HG03575 (cell line): ENCODE measurements around the gene GUCA1A.
"Not testable (repeated sequence)": the region's sequence is repeated elsewhere in the genome, so short reads cannot be mapped to it uniquely, and the experiment has no call there.

Experiments
- ATAC-seq: cut with Tn5 transposase; IDR thresholded peaks from one replicate; pipeline ENCODE4 v1.9.1; 2021; ENCODE audit not compliant: unreplicated experiment, insufficient number of reproducible peaks, low FRiP score; ENCODE audit errors: extremely low read depth

GUCA1A gene

DNA sequence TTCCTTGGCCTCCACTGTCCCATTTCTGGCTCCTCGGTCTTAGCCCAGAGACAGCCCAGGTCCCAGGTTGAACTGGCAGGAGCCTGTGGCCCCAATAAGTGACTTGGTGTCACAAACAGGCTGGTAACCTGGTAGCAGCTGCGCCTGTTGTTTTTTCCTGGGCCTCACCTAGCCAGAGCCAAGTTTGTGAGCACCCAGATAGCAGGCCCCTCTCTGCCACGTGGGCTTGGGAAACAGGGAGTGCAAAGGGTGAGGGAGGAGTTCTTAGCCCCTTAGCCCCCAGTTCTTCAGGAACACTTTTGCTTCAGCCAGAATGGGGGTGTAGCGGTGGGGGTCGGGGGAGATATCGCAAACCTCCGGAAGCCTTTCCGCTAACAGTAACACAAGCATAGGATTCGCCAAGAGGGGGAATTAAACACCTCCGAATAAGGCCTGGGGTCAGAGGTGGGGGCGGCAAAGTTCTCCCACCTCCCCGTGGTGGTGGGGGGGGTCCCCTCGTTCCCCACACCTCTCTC is 31.5 kb upstream of the GUCA1A start:
- ATAC-seq = no peak

DNA sequence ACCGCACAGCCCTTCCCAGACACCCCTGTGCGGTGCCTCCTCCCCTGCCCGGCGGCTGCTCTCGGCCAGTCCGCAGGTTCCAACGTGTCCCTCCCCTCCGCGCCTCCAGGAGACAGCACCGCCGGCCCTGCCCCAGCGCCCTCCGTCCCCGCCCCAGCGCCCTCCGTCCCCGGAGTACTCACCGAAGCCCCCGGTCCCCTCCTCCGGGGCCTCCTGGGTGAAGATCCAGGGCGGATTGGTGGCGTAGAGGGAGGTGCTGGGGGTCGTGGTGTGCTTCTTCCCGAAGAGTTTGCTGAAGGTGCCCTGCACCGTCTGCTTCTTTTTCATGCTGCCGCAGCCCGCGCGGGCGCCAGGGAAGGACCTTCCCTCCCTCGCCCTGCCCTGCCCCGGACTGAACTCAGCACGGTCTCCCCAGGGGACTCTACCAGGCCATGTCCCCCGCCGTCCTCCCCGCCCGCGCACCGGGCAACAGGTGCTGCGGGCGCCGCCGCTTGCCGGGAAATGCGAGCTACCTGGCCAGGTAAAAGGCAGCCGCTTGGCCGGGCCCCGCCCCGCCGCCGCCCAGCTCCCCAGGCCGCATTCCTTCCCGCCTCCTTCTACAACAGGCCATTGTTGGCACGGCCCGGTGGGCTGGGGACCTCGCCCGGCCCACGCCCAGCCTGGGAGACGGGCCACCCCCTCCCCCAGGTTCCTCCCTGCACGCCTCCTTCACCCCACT is 30.9 kb upstream of the GUCA1A start, which contains the start of gene C6orf132:
Gene C6orf132, minus strand, starts transcription at position 503 of the 718 bp plus-strand sequence. Its CDS starts 176 bp downstream, at position 327.
- ATAC-seq = no peak

DNA sequence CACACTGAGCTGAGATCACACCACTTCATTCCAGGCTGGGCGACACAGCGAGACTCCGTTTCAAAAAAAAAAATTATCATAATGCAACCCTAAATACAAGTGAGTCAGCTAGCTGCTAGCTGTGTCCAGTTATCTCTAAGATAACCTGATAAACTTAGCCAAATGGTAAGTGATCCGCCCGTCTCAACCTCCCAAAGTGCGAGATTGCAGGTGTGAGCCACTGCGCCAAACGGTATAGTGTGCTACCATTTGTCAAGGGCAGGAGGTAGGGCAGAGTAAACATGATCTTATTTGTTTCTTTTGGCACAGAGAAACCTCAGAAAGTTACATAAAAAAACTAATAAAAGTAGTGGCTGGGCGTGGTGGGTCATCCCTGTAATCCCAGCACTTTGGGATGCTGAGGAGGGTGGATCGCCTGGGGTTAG is 26.0 kb upstream of the GUCA1A start:
- no peak for ATAC-seq

DNA sequence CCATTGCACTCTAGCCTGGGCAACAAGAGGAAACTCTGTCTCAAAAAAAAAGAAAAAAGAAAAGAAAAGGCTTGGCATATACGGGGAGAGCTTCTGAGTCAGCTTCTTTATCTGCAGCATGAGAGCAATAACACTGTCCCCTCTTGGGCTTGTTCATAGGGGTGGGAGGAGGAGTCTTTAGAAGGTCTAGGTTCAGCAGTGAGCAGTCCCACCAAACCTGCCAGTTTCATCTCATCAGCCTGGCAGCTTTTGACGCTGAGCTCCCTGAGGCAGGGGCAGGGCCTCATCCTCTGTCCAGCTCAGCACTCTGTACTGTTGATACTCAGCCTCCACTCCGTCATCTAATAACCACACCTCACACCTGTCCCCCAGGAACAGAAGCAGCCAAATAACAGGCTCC is 25.1 kb upstream of the GUCA1A start:
- no peak for ATAC-seq

DNA sequence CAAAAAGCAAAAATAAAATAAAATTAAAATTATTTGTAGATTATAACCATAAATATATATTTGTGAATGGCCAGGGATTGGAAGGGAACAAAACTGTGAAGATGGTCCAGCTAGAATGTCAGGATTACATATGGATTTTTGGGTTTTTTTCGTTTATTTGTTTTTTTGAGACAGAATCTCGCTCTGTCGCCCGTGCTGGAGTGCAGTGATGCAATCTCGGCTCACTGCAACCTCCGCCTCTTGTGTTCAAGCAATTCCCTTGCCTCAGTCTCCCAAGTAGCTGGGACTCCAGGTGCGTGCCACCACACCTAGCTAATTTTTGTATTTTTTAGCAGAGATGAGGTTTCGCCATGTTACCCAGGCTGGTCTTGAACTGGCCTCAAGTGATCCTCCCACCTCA is 22.9 kb upstream of the GUCA1A start:
- ATAC-seq = no peak

DNA sequence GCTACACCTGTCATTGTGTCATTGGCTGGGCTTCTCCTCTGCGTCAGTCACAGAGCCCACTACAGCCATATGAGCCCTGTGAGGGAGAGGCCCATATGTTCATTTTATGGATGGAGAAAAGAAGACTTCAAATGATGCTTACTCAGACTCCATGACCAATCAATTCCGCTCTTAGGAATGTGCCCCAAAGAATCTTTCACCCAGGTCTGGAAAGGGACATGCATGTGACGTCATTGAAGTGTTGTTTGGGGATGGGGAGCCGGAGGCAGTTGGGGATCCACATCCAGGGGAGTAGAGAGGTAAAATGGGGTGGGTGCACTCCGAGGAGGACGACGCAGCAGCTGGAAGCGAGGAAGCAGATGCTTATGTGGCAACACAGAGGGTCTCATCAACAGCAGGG is 21.1 kb upstream of the GUCA1A start:
- no peak for ATAC-seq

DNA sequence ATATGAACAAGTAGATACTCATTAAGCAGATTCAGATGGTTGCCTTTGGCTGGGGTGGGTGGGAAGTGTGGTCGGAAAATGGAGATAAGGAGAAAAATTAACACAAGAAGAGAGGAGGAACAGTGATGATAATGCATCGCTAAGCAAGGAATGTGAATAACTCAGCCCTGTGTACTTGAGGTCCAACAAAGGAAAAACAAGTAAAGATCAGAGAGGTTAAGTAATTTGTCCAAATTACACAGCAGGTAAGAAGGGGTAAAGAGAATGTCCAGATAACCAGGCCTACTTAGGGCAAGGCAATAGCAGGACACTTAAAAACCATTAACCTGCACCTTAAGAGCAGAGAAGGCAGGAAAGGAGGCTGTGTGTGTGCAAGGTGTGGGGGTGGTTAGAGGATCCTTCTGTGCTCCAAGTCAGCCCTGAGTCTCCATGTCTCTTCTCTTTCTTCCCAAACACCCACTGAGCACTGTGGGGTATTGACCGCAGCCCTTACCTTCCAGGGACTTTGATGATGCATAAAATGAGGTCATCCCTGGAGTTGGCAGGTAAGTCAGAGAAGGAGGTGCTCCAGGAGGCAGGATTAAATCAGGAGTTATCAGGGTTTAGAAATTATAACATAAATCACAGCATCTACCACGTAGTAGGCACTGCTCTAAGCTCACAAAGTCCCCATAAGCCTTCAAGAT is 20.5 kb upstream of the GUCA1A start:
- ATAC-seq = not testable (repeated sequence)

DNA sequence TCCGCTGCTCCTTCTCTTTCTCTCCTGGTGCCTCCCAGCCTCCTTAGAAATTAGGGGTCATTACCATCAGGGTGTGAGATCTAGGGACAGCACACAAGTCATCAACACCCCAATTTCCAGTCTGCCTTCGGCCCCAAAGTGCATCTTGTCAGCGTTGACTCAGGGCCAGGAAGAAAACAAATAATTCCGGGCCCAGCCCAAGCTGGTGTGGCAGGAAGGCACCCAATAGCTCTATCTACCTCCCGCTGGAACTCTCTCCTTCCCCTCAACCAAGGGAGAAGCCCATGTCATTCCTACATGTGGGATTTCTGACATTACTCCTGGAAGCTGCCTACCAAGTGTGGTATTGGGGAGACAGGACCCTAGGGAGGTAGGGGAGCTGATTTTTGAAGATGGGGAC is 19.2 kb upstream of the GUCA1A start:
- no peak for ATAC-seq

DNA sequence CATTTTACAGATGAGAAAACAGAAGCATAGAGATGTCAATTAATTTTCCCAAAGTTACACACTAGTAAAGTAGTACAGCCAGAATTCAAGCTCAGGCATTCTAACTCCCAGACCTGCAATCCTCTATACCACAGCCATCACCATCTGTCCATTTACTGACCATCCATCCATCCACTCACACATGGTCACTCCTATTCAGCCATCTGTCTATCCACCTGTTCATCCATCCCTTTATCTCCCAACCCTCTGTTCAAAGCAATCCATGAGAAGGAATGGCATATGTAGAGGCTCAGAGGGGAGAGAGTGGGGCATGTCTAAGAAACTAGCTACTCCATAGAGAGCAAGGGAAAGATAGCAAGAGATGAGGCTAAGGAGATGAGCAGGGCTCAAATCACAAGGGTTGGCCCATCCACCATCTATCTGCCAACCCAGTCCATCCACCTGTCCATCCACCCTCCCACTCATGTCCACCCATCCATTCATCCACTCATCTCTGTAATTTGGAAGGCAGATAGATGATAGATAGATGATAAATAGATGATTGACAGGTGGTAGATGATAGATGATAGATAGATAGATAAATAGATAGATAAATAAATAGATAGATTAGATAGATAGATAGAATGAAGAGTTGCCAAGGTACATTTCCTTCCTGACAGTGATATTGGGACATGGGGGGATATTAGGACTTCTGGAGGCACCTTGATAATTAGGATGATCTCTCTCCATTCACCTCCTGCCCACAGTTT is 18.5 kb upstream of the GUCA1A start:
- no peak for ATAC-seq

DNA sequence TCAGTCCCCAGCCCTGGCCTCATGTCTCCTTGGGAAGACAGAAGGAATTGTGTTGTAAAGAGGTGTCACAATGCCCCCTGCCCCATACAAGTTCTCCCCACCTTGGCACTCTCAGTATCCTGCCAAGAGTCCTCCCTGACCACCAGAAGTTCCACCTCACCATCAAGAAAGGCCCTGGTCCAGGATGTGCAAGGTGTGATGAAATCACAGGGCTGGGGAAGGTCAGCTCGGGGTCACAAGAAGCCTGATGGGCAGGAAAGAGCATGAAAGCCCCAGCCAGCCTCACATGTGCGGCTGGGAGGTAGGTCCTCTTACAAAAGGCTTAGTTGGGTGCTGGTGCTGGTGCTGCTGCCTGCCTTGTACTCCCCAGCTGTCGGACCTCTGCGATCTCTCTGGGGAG is 17.9 kb upstream of the GUCA1A start:
- no peak for ATAC-seq

DNA sequence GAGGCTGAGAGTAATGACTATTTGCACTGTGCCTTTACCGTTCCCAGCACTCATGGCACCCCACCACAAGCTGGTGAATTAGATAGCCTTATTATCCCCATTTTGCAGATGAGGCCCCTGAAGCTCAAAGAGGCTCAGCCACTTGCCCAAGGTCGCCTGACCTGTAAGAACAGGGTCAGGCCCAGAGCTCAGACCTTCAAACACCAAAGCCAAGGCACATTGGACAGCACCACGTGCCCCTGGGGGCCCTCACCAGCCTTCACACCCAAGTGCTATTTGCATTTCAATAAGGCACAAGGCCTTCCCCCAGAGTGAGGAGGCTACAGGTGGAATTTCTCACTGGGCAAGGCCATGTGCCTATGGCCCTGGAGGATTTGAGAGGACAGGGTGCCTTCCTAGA is 16.5 kb upstream of the GUCA1A start:
- ATAC-seq = no peak

DNA sequence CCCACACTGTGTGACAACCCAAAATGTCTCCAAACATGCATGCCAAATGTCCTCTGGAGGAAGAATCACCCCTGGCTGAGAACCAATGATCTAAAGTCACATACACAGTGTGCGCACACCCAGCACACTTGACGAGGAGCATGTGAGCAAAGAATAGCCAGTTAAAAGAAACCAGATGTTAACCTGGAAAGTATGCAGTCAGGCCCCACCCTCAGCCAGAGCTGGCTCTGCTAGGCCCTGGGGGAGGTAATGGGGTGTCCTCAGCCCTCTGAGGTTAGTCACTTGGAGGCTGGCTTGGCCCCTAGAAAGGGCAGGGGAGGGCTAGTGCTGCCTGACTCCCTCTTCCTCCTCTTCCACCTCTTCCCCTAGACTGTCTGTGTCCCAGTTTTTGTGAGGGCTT is 15.2 kb upstream of the GUCA1A start:
- ATAC-seq = no peak

DNA sequence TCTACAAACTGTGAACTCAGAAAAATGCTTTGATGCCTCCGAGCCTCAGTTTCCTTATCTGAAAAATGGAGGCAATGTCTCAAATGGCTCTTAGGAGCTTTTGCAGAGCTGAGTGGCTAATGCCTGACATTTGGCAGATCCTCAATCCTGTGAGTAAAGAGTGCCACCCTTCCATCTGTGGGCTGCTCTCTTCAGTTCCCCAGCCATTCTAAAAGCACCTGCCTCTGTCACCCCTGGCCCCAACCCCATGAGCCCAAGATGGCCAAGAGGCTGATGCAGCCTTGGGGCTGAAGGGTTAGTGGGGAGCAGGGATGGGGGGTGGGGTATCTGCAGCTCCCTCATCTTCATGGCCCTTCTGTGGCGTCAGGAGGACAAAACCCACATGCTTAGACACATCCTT is 14.5 kb upstream of the GUCA1A start:
- ATAC-seq = no peak

DNA sequence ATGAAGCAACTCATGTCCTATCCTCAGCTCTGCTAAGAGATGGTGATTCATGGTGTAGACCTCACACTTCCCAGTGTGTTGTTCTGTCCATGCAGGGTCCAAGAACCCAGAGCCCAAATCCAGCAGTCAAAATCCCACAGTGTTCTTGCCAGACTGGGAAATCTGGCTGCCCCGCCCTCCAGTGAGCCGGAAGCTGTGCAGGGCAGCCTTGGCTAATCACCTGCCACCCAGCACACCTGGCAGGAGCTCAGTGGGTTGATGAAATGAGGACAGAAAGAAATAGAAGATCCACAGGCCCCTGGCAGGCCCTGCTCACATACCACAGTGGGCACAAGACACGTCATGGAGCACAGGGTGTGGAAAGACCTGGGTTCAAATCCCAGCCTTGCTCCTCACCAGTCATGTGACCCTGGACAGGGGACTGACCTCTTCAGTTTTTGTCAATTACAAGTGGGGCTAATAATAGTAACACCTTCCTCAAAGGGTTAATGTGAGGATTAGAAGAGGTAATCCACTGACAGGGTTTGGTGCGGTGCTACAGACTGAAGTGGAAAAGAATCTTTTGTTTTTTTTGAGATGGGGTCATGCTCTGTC is 13.6 kb upstream of the GUCA1A start:
- ATAC-seq = no peak

DNA sequence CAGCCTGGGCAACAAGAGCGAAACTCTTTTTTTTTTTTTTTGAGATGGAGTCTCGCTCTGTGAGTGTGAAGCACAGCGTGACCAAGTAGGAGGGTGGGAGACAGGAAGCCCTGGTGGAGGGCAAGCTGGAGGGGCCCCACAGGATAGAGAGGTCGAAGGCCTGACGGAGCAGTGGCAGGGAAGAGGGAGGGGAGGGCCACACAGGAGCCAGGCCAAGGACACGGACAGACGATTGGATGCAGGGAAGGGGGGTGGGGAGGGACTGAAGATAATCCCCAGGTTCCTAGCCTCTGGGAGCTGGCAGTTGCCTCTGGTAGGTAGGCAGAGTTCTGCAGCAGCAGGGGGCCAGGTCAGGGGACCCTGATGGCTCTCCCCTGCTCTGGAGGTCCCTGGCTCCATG is 10.8 kb upstream of the GUCA1A start:
- ATAC-seq = no peak

DNA sequence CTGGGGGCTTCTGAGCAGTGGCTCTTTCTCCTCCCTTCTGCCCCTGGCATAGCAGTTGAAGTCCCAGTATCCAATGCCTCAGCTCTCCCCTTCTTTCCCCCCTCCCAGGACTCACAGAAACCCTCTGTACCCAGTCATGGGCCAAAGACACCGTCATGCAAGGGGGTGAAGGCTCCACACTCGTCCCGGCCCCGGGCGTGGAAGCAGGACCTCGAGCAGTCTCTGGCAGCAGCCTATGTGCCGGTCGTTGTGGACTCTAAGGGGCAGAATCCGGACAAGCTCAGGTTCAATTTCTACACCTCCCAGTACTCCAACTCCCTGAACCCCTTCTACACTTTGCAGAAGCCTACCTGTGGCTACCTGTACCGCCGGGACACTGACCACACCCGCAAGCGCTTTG is 10.4 kb upstream of the GUCA1A start:
- no peak for ATAC-seq

DNA sequence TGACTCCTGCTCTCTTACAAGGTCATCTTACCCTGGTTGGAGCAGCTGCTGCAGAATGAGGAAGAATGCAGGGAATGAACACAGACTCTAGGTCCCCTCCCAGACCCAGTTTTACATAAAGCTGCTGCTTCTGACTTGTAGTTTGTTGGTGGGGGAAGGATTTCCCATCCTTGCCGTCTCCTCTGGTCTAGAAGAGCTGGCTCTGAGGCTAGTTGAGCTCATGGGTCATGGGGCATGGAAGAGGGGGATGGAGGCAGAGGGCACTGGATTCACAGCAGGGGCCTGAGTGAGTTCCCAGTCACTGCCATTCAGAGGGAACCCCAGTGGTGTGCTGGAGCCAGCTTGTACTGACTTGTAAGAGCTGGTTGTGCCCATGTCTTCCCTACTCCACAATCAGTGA is 9.2 kb upstream of the GUCA1A start:
- ATAC-seq = no peak

DNA sequence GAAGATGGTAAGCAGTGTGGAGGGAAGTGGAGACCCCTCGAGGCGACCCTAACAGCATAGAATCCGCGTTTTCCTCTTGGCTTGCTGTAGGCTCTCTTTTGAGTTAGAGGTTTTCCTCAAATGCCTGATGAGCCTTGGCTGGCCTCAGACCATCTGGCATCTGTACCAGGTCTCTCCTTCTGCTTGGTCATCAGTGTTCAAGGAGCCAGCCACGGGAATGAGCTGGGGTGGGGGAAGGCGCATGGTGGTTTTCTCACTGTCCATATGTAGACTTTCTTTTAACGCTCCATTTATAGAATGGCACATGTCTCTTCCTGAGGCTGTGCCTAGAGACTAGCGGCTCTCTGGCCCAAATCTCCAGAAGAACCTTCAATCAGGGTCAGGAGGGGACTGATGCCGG is 8.1 kb upstream of the GUCA1A start:
- no peak for ATAC-seq

DNA sequence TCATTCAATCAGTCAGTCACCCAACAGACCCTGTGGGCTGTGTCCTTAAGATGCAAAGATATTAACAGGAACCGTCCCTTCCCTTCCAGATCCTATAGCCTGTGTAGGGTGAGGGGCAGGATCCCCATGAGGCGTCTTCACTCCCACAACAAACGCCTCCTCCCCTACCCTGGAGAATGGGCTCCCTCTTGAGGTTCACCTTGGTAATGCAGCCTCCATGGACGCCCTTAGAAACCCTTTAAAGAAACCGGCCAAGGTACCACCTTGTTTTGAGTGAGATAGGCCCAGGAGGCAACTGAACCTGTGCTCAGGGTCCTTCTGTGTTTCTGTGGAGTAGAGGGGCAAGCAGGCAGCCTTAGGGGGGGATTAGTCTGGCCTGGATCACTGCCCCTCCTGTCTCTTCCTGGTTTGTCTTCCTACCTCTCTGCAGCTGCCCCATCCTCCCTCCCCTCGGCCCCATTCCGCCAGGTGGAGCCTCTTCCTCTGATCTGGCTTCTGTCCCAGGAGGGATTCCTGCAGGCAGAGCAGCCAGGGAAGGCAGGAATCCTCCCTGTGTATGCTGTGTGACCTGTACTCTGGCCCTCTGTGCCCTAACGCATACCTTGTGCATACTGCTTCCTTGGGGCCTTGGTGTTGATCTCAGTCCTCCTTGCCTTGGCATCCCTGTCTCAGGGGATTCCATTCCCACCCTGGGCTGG is 6.6 kb upstream of the GUCA1A start:
- ATAC-seq = no peak
